Esophagus (tissue), 2 donors: ENCODE data around the gene UTF1. TPM values are rescaled to one million over a fixed set of nuclear protein-coding genes. Genes with fewer than 3 reads are reported as not detected.

Source experiments
- H3K27ac ChIP-seq, 2 donors: one replicate each; pipeline ENCODE4 v1.5.1; 2013; ENCODE audit warnings: low read depth in 2 of 2, mild to moderate bottlenecking in 2 of 2, inconsistent platforms in 1 of 2, low read length in 1 of 2, moderate library complexity in 1 of 2
- H3K27me3 ChIP-seq, 2 donors: one replicate each; pipeline ENCODE4 v1.6.1; 2013; ENCODE audit warnings: low read length in 2 of 2, control low read depth in 1 of 2, mild to moderate bottlenecking in 1 of 2; ENCODE audit not compliant: insufficient read depth in 2 of 2, control insufficient read depth in 1 of 2
- H3K36me3 ChIP-seq, 2 donors: one replicate each; pipeline ENCODE4 v1.6.1; 2013; ENCODE audit warnings: low read length in 1 of 2; ENCODE audit not compliant: control insufficient read depth in 2 of 2, insufficient read depth in 2 of 2
- H3K4me1 ChIP-seq, 2 donors: one replicate each; pipeline ENCODE4 v1.6.1; 2013; ENCODE audit warnings: low read length in 1 of 2; ENCODE audit not compliant: control insufficient read depth in 2 of 2, insufficient read depth in 2 of 2
- H3K4me3 ChIP-seq, 2 donors: one replicate each; pipeline ENCODE4 v1.5.1; 2013; ENCODE audit warnings: low read length in 2 of 2, mild to moderate bottlenecking in 2 of 2, low read depth in 1 of 2, moderate library complexity in 1 of 2
- H3K9me3 ChIP-seq, 2 donors: one replicate each; pipeline ENCODE4 v1.6.1; 2013; ENCODE audit warnings: mild to moderate bottlenecking in 2 of 2, low read depth in 1 of 2, low read length in 1 of 2, moderate library complexity in 1 of 2; ENCODE audit not compliant: control insufficient read depth in 2 of 2, insufficient read depth in 1 of 2
- WGBS, 2 donors: extraction: QIAGEN DNeasy Blood & Tissue Kit; methylation state at CpG; one replicate each; pipeline ENCODE4 v1.1.7; 2013; 5-methylcytosine and 5-hydroxymethylcytosine counted together
- polyA plus RNA-seq, 2 donors: library from polyadenylated mRNA; stranded (reverse); fragments of 200-250 nt; gene quantifications; one replicate each; pipeline ENCODE4 v1.2.3, GENCODE V29; 2013
- donor health status: healthy with polysubstance abuse.
- donor health status: Bipolar disorder and iron deficiency.

Gene UTF1
- polyA plus RNA-seq, 2 donors, result not detected

GRCh38 chr10:133241501-133242205 is 11.6 kb downstream of the UTF1 start:
- peaks cover 3 to 8% of the 10 kb centered on the region in 2 donors for H3K27me3 ChIP-seq

GRCh38 chr10:133242611-133243356 is 12.8 kb downstream of the UTF1 start:
- H3K27ac ChIP-seq, result no peak overlapping the region
- WGBS, 2 donors, result 68 to 74% methylated on average over 26 to 27 of the region's 27 CpGs
- peaks cover 0 to 3% of the 10 kb centered on the region in 2 donors for H3K4me1 ChIP-seq
- no peak overlapping the region for H3K4me3 ChIP-seq
- H3K36me3 ChIP-seq, result no peaks in the 10 kb centered on the region
- peaks cover 0 to 3% of the 10 kb centered on the region in 2 donors for H3K27me3 ChIP-seq
- H3K9me3 ChIP-seq, result peaks cover 0 to 4% of the 10 kb centered on the region in 2 donors

More at GRCh38 chr10:133241501-133242205, 11.6 kb downstream of the UTF1 start:
- Histone ChIP-seq H3K4me1 (peaks cover 4 to 6% of the 10 kb centered on the region in 2 donors), H3K36me3 (no peaks in the 10 kb centered on the region), H3K4me3 (no peak overlapping the region), H3K27ac (no peak overlapping the region), H3K9me3 (peaks cover 0 to 4% of the 10 kb centered on the region in 2 donors)
- 44 to 48% methylated on average over 25 of the region's 25 CpGs for WGBS, 2 donors

- 56 to 57% methylated on average over 14 of the region's 14 CpGs for WGBS, 2 donors
- peaks cover 0 to 3% of the 10 kb centered on the region in 2 donors for H3K4me1 ChIP-seq
Measured at GRCh38 chr10:133243593-133243992, 13.6 kb downstream of the UTF1 start.

GRCh38 chr10:133245439-133246235 is 15.6 kb downstream of the UTF1 start:
- WGBS, 2 donors, result 49 to 54% methylated on average over 30 to 33 of the region's 33 CpGs
- Histone ChIP-seq H3K4me3 (no peak overlapping the region), H3K36me3 (no peaks in the 10 kb centered on the region), H3K27me3 (no peaks in the 10 kb centered on the region), H3K4me1 (peaks cover 0 to 3% of the 10 kb centered on the region in 2 donors), H3K27ac (no peak overlapping the region), H3K9me3 (peaks cover 0 to 4% of the 10 kb centered on the region in 2 donors)

More at GRCh38 chr10:133243593-133243992, 13.6 kb downstream of the UTF1 start:
- Histone ChIP-seq H3K27ac (no peak overlapping the region), H3K27me3 (peaks cover 0 to 3% of the 10 kb centered on the region in 2 donors), H3K36me3 (no peaks in the 10 kb centered on the region), H3K4me3 (no peak overlapping the region), H3K9me3 (peaks cover 0 to 4% of the 10 kb centered on the region in 2 donors)

- no peaks in the 10 kb centered on the region for H3K27me3 ChIP-seq
- H3K27ac ChIP-seq, result no peak overlapping the region
- H3K4me3 ChIP-seq, result no peak overlapping the region
- H3K4me1 ChIP-seq, result peaks cover 0 to 2% of the 10 kb centered on the region in 2 donors
- WGBS, 2 donors, result 43 to 52% methylated on average over 12 of the region's 12 CpGs
- H3K36me3 ChIP-seq, result no peaks in the 10 kb centered on the region
- H3K9me3 ChIP-seq, result peaks cover 0 to 4% of the 10 kb centered on the region in 2 donors
Measured at GRCh38 chr10:133246236-133246626, 16.2 kb downstream of the UTF1 start.

GRCh38 chr10:133247681-133248333 is 17.8 kb downstream of the UTF1 start:
- H3K27ac ChIP-seq, result no peak overlapping the region
- 82 to 84% methylated on average over 36 of the region's 36 CpGs for WGBS, 2 donors
- peaks cover 0 to 4% of the 10 kb centered on the region in 2 donors for H3K9me3 ChIP-seq
- H3K27me3 ChIP-seq, result no peaks in the 10 kb centered on the region
- H3K36me3 ChIP-seq, result no peaks in the 10 kb centered on the region
- H3K4me1 ChIP-seq, result no peaks in the 10 kb centered on the region
- H3K4me3 ChIP-seq, result no peak overlapping the region

GRCh38 chr10:133248334-133248715 is 18.3 kb downstream of the UTF1 start:
- Histone ChIP-seq H3K9me3 (no peaks in the 10 kb centered on the region), H3K4me1 (no peaks in the 10 kb centered on the region), H3K27me3 (no peaks in the 10 kb centered on the region), H3K27ac (no peak overlapping the region), H3K4me3 (no peak overlapping the region), H3K36me3 (no peaks in the 10 kb centered on the region)
- WGBS, 2 donors, result 85 to 90% methylated on average over 12 of the region's 12 CpGs

GRCh38 chr10:133249094-133249780 is 19.2 kb downstream of the UTF1 start:
- H3K9me3 ChIP-seq, result no peaks in the 10 kb centered on the region
- H3K27me3 ChIP-seq, result no peaks in the 10 kb centered on the region
- no peaks in the 10 kb centered on the region for H3K4me1 ChIP-seq
- 67 to 73% methylated on average over 21 of the region's 21 CpGs for WGBS, 2 donors
- no peak overlapping the region for H3K4me3 ChIP-seq
- no peak overlapping the region for H3K27ac ChIP-seq
- no peaks in the 10 kb centered on the region for H3K36me3 ChIP-seq
